B cell (primary cell): ENCODE measurements around the gene HIPK2. TPM values are rescaled to one million over a fixed set of nuclear protein-coding genes. Genes with fewer than 3 reads are reported as not detected.

ENCODE experiments used
- ATAC-seq: fragments of 200-7000 bp; cut with Tn5 transposase; one replicate; pipeline ENCODE4 v1.10.0; 2021; ENCODE audit warnings: low read depth, mild to moderate bottlenecking, moderate number of reproducible peaks, moderate library complexity
- CTCF ChIA-PET: fragments of 350-600 bp; sonication (Branson Sonifier 250); formaldehyde crosslinking; loops from one replicate; lab custom pipeline; 2021; ENCODE audit warnings: antibody characterized with exemption, inconsistent platforms; lab: Charles Lee
- POLR2A ChIA-PET: fragments of 350-600 bp; sonication (Branson Sonifier 250); formaldehyde crosslinking; loops from one replicate; lab custom pipeline; 2021; ENCODE audit warnings: antibody characterized with exemption; lab: Charles Lee
- DNase-seq: peaks from one replicate; pipeline ENCODE4 v3.0.0; 2013
- H2AFZ ChIP-seq: 2 replicates; pipeline ENCODE4 v1.6.1; 2012; ENCODE audit warnings: mild to moderate bottlenecking, low read depth, low read length; ENCODE audit not compliant: insufficient read depth, poor library complexity, severe bottlenecking
- H3K27ac ChIP-seq, 2 donors: 1 replicate in 1 of 2; 2 replicates in 1 of 2; pipeline ENCODE4 v1.5.1; 2012 to 2013; ENCODE audit warnings: low read length in 2 of 2, mild to moderate bottlenecking in 2 of 2, moderate library complexity in 1 of 2
- H3K27me3 ChIP-seq, 4 experiments: fragments of 200-600 bp in 1 of 4; sonication (generic) in 1 of 4; replicated peaks in 1 of 4; 1 replicate in 2 of 4; 2 replicates in 2 of 4; pipeline versions ENCODE4 v1.6.1 to v1.7.0; 2013 to 2016; ENCODE audit warnings: low read length in 3 of 4, mild to moderate bottlenecking in 2 of 4, mixed read lengths in 1 of 4, moderate library complexity in 1 of 4; ENCODE audit not compliant: insufficient read depth in 4 of 4, control insufficient read depth in 3 of 4; ENCODE audit errors: control extremely low read depth in 1 of 4
- H3K36me3 ChIP-seq, 2 experiments: replicated peaks in 1 of 2; 1 replicate in 1 of 2; 2 replicates in 1 of 2; pipeline versions ENCODE4 v1.6.1 to v1.7.1; 2013; ENCODE audit warnings: low read length in 1 of 2; ENCODE audit not compliant: insufficient read depth in 2 of 2, control insufficient read depth in 1 of 2; ENCODE audit errors: control extremely low read depth in 1 of 2, extremely low read depth in 1 of 2
- H3K4me1 ChIP-seq, 2 donors: fragments of 200-600 bp in 1 of 2; sonication (generic) in 1 of 2; 1 replicate in 1 of 2; 2 replicates in 1 of 2; pipeline versions ENCODE4 v1.5.1 to v1.6.1; 2013 to 2017; ENCODE audit warnings: low read length in 2 of 2; ENCODE audit not compliant: control insufficient read depth in 2 of 2, insufficient read depth in 2 of 2
- H3K4me2 ChIP-seq: replicated peaks from 2 replicates; pipeline ENCODE3; 2012; ENCODE audit warnings: mild to moderate bottlenecking, low read depth, low read length; ENCODE audit not compliant: poor library complexity, severe bottlenecking
- H3K4me3 ChIP-seq, 5 experiments: fragments of 200-600 bp in 1 of 5; sonication (generic) in 1 of 5; 1 replicate in 3 of 5; 2 replicates in 2 of 5; pipeline versions ENCODE4 v1.5.1 to v1.7.0; 2011 to 2016; ENCODE audit warnings: low read length in 4 of 5, mild to moderate bottlenecking in 4 of 5, low read depth in 2 of 5, control low read depth in 1 of 5, moderate library complexity in 1 of 5; ENCODE audit not compliant: insufficient read depth in 1 of 5; ENCODE audit errors: control extremely low read depth in 1 of 5, extremely low read depth in 1 of 5
- H3K79me2 ChIP-seq: fragments of 200-600 bp; sonication (generic); one replicate; pipeline ENCODE4 v1.6.0; 2016; ENCODE audit warnings: low read length; ENCODE audit not compliant: control insufficient read depth, insufficient read depth
- H3K9ac ChIP-seq: fragments of 200-600 bp; sonication (generic); 2 replicates; pipeline ENCODE4 v1.6.1; 2017; ENCODE audit warnings: mild to moderate bottlenecking, low read length, moderate library complexity
- H3K9me3 ChIP-seq, 3 donors: one replicate each; pipeline versions ENCODE4 v1.6.1 to v1.7.1; 2013; ENCODE audit warnings: low read length in 2 of 3; ENCODE audit not compliant: control insufficient read depth in 2 of 3, insufficient read depth in 1 of 3; ENCODE audit errors: control extremely low read depth in 1 of 3
- H4K20me1 ChIP-seq: 2 replicates; pipeline ENCODE4 v1.6.0; 2012; ENCODE audit warnings: mild to moderate bottlenecking, low read length; ENCODE audit not compliant: insufficient read depth, control insufficient read depth, poor library complexity, severe bottlenecking
- H3K27ac Mint-ChIP-seq: one replicate; pipeline ENCODE4 v1.8.0; 2021; ENCODE audit warnings: mixed read lengths
- H3K27me3 Mint-ChIP-seq: one replicate; pipeline ENCODE4 v1.8.0; 2021; ENCODE audit warnings: mixed read lengths
- H3K4me1 Mint-ChIP-seq: one replicate; pipeline ENCODE4 v1.8.0; 2021; ENCODE audit warnings: mixed read lengths
- H3K4me3 Mint-ChIP-seq: one replicate; pipeline ENCODE4 v1.8.0; 2021; ENCODE audit warnings: mixed read lengths
- H3K9me3 Mint-ChIP-seq: one replicate; pipeline ENCODE4 v1.8.0; 2022; ENCODE audit warnings: mixed read lengths; ENCODE audit not compliant: insufficient read depth
- EZH2 ChIP-seq: IDR thresholded peaks from 2 replicates; pipeline ENCODE4 v1.6.1; 2012; ENCODE audit warnings: borderline replicate concordance, low read depth, mild to moderate bottlenecking, moderate library complexity, low read length; ENCODE audit not compliant: insufficient read depth, poor library complexity, severe bottlenecking
- WGBS: methylation state at CpG from one replicate; pipeline ENCODE4 v1.1.5; 2013; ENCODE audit warnings: missing lambda C conversion rate; ENCODE audit not compliant: insufficient coverage; 5-methylcytosine and 5-hydroxymethylcytosine counted together
- intact Hi-C: fragments of 100-400 bp; cut with micrococcal nuclease; formaldehyde crosslinking; loops from one replicate; pipeline ENCODE4 v1.10.0; 2022
- polyA plus RNA-seq: library from polyadenylated mRNA; depleted of rRNA; stranded (reverse); fragments of >200 nt; gene quantifications from 2 replicates; pipeline ENCODE4 v1.2.3, GENCODE V29; 2012
- total RNA-seq, 2 donors: library from RNA; stranded (reverse); fragments of 120-200 nt in 1 of 2; gene quantifications; 1 replicate in 1 of 2; 2 replicates in 1 of 2; pipeline versions ENCODE4 v1.2.3 to v1.2.4, GENCODE V29; 2013 to 2022
- TF ChIP-seq, protein P1 (sequence below): fragments of 200-600 bp; IDR thresholded peaks from one replicate; pipeline ENCODE4 v1.8.0; 2022; ENCODE audit warnings: antibody characterized with exemption, mild to moderate bottlenecking

HIPK2 gene
- total and polyA plus RNA-seq, 2 donors (not counting 1 experiment from before 2014, with no cell fraction given) = 6.8 to 58.2 TPM

DNA sequence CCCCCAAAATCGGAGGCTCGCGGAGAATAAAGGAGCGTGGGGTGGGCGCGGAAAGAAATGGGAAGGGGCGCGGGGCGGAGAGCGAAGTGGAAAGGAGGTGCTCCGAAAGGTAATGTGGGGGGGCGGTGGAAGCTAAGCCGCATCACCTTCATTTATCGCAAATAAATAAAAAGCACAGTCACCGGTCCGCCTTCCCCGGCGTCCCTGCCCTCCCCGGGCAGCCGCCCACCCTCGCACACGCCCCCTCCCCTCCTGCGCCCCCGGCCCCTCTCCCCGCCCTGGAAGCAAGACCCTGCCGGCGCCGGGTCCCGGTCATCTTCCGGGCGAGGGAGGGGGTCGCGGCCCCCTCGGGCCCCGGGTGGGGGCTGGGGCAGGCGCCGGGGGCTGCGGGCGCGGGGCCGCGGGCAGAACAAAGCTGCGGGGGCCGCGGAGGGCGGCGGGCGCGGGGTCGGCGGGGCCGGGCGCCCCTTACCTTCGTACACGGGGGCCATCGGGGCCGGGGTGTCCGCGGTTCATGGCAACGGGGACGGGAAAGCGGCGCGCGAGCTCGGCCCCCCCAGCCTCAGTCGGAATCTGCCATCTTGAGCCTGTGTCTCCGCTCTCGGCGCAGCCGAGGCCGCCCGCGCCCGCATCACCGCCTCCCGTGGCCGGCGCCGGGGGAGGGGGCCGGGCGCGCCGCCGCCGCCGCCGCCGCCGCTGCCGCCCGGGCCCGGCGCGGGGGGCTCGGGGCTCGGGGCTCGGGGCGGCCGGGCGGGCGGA, 486 bp downstream of the HIPK2 start:
- Histone ChIP-seq H3K27me3 (peaks cover 0 to 5% (median 1%) of the 10 kb centered on the region in 4 experiments), H4K20me1 (no peaks in the 10 kb centered on the region), H3K79me2 (peaks cover 31% of the 10 kb centered on the region), H2AFZ (peak overlapping the region; percentile 90), H3K9me3 (no peaks in the 10 kb centered on the region), H3K4me2 (peak overlapping the region; percentile 87), H3K4me3 (peak overlapping the region; percentile 71 to 97 (median 78)), H3K27ac (peak overlapping the region; percentile 66 to 81), H3K9ac (peak overlapping the region; percentile 85), H3K4me1 (peaks cover 17 to 31% of the 10 kb centered on the region in 2 donors), H3K36me3 (no peaks in the 10 kb centered on the region)
- peaks cover 16% of the 10 kb centered on the region for H3K27me3 Mint-ChIP-seq
- intact Hi-C loops = loop anchor here (2.0 to 10.0 kb wide), 8 partner anchors 45 to 543 kb away; partner anchors contain the start of genes KDM7A, TBXAS1 and UBN2
- under 1% methylated on average over 86 of the region's 102 CpGs for WGBS
- no peaks in the 10 kb centered on the region for H3K9me3 Mint-ChIP-seq
- peak overlapping the region; percentile 95 for H3K27ac Mint-ChIP-seq
- ChIA-PET POLR2A (interaction anchor here (1.0 to 1.7 kb wide), 5 partner anchors 43 to 140 kb away, joined by 3 to 6 read pairs (median 3); no protein-coding TSS in a partner anchor), CTCF (interaction anchor here (0.6 to 4.1 kb wide), 4 partner anchors 9 to 226 kb away, joined by 3 to 21 read pairs (median 6); no protein-coding TSS in a partner anchor)
- TF ChIP-seq, protein P1, sequence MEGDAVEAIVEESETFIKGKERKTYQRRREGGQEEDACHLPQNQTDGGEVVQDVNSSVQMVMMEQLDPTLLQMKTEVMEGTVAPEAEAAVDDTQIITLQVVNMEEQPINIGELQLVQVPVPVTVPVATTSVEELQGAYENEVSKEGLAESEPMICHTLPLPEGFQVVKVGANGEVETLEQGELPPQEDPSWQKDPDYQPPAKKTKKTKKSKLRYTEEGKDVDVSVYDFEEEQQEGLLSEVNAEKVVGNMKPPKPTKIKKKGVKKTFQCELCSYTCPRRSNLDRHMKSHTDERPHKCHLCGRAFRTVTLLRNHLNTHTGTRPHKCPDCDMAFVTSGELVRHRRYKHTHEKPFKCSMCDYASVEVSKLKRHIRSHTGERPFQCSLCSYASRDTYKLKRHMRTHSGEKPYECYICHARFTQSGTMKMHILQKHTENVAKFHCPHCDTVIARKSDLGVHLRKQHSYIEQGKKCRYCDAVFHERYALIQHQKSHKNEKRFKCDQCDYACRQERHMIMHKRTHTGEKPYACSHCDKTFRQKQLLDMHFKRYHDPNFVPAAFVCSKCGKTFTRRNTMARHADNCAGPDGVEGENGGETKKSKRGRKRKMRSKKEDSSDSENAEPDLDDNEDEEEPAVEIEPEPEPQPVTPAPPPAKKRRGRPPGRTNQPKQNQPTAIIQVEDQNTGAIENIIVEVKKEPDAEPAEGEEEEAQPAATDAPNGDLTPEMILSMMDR = no peak
- no peak for TF ChIP-seq EZH2
- ATAC-seq = peak; percentile 40
- H3K4me1 Mint-ChIP-seq = peaks cover 42% of the 10 kb centered on the region
- DNase-seq = peak; percentile 62
- peak overlapping the region; percentile 98 for H3K4me3 Mint-ChIP-seq
